22Rv1 (cell line): ENCODE data around the gene C2CD2.

Experiments used
- ZFX ChIP-seq: fragments of 450-650 bp; IDR thresholded peaks from 2 replicates; pipeline ENCODE4 v1.6.1; 2017; ENCODE audit warnings: antibody characterized with exemption, borderline replicate concordance
- TF ChIP-seq, protein P1 (sequence below): fragments of 450-650 bp; IDR thresholded peaks from 2 replicates; pipeline ENCODE4 v1.5.1; 2017; ENCODE audit warnings: mild to moderate bottlenecking

DNA sequence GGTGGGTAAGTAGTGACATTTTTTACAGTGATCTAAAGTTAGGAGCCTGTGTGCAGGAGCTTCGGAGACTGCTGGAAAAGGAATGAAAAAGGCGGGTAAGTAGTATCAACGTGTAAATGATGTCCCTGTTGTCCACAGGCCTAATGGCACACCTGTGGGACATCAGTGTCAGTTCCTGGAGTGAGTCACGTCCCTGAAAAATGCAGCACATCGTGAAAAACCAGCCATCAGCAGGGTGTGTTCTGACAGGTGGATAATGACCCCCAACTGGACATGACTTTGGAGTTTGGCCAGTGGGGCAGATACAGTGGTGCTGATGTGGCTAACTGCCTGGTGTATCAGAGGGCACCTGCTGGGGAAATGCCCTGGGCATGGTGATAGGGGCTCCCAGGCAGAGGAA, 62.7 kb downstream of the C2CD2 start:
- TF ChIP-seq, protein P1, sequence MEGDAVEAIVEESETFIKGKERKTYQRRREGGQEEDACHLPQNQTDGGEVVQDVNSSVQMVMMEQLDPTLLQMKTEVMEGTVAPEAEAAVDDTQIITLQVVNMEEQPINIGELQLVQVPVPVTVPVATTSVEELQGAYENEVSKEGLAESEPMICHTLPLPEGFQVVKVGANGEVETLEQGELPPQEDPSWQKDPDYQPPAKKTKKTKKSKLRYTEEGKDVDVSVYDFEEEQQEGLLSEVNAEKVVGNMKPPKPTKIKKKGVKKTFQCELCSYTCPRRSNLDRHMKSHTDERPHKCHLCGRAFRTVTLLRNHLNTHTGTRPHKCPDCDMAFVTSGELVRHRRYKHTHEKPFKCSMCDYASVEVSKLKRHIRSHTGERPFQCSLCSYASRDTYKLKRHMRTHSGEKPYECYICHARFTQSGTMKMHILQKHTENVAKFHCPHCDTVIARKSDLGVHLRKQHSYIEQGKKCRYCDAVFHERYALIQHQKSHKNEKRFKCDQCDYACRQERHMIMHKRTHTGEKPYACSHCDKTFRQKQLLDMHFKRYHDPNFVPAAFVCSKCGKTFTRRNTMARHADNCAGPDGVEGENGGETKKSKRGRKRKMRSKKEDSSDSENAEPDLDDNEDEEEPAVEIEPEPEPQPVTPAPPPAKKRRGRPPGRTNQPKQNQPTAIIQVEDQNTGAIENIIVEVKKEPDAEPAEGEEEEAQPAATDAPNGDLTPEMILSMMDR: no peak
- TF ChIP-seq ZFX: no peak
